GM03348 (cell line): ENCODE data around the gene OR8B8.
"Not testable (repeated sequence)": the region's sequence is repeated elsewhere in the genome, so short reads cannot be mapped to it uniquely, and the experiment has no call there.

Experiments used
- DNase-seq: peaks from one replicate; pipeline ENCODE4 v3.0.0; 2012; ENCODE audit warnings: low spot score

Gene OR8B8, protein sequence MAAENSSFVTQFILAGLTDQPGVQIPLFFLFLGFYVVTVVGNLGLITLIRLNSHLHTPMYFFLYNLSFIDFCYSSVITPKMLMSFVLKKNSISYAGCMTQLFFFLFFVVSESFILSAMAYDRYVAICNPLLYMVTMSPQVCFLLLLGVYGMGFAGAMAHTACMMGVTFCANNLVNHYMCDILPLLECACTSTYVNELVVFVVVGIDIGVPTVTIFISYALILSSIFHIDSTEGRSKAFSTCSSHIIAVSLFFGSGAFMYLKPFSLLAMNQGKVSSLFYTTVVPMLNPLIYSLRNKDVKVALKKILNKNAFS

GRCh38 chr11:124445646-124446150 is at the start of gene OR8B8:
Gene OR8B8, minus strand, starts transcription at chr11:124445696. Its CDS starts 4,611 bp downstream, at chr11:124441085.
- DNase-seq: no peak

GRCh38 chr11:124493016-124493655 is 47.6 kb upstream of the OR8B8 start:
- no peak for DNase-seq

GRCh38 chr11:124483422-124483821 is 37.9 kb upstream of the OR8B8 start:
- DNase-seq: no peak

- no peak for DNase-seq
Observed at GRCh38 chr11:124482362-124483147, 37.1 kb upstream of the OR8B8 start.

GRCh38 chr11:124481365-124482323 is 36.1 kb upstream of the OR8B8 start:
- DNase-seq: peak; percentile 73

- no peak for DNase-seq
Observed at GRCh38 chr11:124479561-124479960, 34.1 kb upstream of the OR8B8 start.

DNA sequence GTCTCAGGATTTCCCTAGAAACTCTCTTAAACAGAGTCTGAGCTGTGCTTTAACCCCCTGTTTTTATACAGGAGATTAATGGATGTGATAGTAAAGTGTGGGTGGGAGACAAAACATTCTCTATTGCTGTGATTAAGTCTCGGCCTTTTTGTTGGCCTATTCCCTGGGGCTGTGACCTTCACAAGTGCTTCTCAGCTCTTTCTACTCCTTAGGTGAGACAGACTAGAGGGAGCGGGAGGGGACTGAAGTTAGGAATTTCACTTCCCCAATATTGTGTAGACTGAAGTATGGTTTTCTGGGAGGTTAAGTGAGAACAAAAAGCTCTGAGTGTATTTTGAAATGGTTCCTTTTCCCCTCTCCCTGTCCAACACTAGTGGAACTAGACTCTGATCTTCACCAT is 29.8 kb upstream of the OR8B8 start:
- no peak for DNase-seq

DNA sequence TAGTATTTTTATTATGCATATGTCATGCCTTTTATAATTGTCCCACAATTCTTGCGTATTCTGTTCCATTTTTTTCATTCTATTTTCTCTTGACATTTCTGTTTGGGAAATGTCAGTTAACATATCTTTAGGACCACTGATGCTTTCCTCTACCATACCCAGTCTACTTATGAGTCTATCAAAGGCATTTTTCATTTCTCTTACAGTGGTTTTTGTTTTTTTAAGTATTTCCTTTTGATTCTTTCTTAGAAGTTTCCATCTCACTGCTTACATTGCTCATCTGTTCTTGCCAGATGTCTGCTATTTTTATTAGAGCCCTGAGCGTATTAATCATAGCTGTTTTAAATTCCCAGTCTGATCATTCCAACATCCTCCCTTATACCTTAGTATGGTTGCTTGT is 29.3 kb upstream of the OR8B8 start:
- no peak for DNase-seq

DNA sequence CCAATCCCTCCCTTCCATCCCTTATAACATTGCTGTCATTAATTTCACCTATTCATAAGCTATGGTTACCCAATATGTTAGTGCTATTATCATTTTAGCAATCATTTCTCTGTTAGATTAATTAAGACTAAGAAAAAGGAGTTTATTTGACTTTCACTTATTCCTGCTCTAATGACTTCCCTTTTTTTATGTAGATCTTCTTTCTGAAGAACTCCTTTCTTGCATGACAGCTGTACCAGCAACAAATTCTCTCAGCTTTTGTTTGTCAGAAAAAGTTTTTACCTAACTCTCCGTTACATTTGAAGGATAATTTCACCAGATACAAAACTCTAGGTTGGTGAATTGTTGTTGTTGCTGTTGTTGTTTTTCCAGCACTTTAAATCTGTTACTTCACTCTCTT is 28.6 kb upstream of the OR8B8 start:
- DNase-seq: no peak

DNA sequence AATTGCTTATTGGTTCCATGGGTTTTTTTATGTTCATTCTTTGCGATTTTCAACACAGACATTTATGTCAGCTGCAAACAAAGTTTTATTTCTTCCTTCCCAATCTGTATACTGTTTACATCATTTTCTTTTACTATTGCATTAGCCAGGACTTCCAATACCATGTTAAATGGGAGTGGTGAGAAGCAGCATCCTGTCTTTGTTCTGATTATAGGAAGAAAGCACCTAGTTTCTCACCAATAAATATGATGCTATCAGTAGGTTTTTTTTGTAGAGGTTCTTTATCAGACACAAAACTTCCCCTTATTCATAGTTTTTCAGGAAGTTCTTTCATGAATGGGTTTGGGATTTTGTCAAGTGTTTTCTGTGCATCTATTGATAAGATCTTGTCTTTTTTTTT is 28.0 kb upstream of the OR8B8 start:
- DNase-seq: no peak

GRCh38 chr11:124470561-124471227 is 25.2 kb upstream of the OR8B8 start:
- no peak for DNase-seq

- no peak for DNase-seq
Observed at GRCh38 chr11:124467381-124467927, 22.0 kb upstream of the OR8B8 start.

- DNase-seq: no peak
Observed at GRCh38 chr11:124465368-124465767, 19.9 kb upstream of the OR8B8 start.

GRCh38 chr11:124463990-124464389 is 18.5 kb upstream of the OR8B8 start:
- no peak for DNase-seq

DNA sequence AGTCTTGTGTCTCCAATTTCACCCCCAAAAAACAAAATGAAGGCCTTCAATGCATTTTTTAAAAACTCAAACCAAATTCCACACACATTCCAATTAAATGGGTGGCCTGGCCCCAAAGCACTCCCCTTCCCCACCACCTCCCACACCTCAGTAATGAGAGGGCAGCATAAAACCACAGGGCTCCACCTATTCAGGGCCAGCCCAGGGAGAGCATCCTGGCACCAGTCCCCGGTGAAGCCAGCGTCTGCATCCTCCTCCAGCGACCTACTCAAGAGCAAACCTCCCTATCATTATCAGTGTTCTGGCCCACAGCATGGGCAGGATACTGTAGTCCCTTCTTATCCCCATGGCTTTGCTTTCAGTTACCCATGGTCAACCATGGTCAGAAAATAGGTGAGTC is 17.8 kb upstream of the OR8B8 start:
- DNase-seq: no peak

DNA sequence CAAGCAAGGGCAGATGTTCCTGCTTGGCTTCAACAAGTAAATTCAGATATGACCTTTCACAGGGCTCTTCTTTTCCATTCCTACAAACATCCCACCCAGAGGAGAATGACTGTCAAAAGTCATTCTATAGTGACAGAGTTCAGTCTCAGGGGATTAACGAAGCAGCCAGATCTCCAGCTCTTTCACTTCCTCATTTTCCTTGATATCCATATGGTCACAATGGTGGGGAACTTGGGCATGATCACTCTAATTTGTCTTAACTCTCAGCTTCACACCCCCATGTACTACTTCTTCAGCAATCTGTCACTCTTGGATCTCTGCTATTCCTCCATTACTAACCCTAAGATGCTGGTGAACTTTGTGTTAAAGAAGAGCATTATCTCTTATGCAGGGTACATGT is 15.0 kb upstream of the OR8B8 start:
- no peak for DNase-seq

- not testable (repeated sequence) for DNase-seq
Observed at GRCh38 chr11:124459379-124459778, 13.9 kb upstream of the OR8B8 start.

- DNase-seq: no peak
Observed at GRCh38 chr11:124454552-124454951, 9.1 kb upstream of the OR8B8 start.

DNA sequence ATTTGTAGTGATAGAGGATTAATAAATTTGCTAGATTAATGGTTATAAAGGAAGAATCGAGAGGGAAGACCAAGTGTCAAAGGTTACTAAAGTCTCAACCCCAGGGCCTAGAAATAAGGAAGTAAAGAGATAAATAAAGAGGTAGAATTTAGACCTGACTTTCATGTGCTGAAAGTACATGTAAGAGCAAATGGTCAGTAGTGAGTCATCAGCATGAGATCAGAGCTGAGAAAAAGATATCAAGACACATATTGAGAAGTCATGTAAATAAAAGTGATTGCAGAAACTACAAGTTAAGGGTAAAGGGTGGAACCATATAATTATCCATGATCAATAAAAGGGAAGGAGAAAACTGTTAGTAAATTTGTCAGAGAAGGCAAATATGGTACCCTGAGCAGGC is 1.4 kb upstream of the OR8B8 start:
- no peak for DNase-seq

- DNase-seq: no peak
Observed at GRCh38 chr11:124442847-124443246, 2.6 kb downstream of the OR8B8 start.

GRCh38 chr11:124442442-124442841 is 3.1 kb downstream of the OR8B8 start:
- DNase-seq: no peak
